Activated CD8-positive, alpha-beta memory T cell treated with anti-CD3 and anti-CD28 coated beads for 48 hours (primary cell): Measurements from ENCODE around the gene ZBTB47.

Source experiments
- DNase-seq, 3 experiments: peaks; one replicate each; pipeline ENCODE4 v3.0.0-alpha.2; 2020; ENCODE audit warnings: low read depth in 2 of 3, low spot score in 2 of 3

The ZBTB47 gene

DNA sequence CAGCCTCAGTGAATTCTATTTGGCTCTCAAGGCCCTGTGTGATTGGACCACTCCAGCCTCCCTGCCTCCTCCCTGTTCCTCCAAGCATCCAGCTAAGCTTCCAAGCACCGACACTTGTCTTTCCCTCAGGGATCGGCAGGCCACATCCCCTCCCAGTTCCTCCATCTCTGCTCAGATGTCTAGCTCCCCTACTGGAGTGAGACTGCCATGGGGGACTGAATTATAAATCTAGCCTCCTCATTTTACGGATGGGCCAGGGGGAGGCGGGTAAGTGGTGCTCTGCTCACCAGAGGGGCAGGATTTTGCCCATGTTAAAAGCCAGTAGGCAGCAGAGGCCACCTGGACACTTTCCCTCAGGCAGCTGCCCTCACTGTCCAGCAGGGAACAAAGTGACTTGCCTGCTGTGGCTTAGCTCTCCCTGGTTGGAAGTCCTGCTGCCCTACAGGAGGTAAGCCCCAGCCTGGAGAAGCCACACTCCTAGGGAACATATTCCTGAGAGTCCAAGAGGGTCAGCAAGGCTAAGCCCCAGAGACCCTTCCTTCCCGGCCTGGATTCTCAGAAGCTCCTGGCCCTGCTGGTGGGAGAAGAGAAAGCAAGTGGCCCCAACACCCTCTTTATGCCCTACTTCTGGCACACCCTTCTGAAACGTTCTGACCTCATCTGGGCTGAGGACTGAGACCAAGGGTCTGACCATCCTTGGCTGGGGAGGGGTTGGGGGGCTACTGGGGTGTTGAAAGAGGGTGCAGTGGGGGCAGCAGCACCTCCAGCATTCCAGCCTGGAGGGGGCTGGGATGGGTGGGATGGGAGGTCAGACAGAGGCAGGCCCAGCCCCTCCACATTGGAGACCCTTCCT, 58.2 kb downstream of the ZBTB47 start:
- no peak for DNase-seq

DNA sequence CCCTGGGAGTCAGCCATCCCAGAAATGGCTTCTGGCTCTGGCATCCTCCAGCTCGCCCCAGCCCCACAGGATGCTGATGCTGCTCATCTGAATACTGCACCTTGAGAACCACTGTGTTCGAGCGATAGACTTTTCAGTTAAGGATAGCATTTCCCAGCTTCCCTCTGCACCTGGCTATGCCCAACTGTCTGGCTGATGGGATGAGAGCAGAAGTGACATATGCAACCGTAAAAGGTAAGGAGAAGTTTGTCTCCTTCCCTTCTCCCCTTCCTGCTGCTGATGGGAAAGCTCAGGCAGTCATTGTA, 58.8 kb downstream of the ZBTB47 start:
- no peak for DNase-seq

DNA sequence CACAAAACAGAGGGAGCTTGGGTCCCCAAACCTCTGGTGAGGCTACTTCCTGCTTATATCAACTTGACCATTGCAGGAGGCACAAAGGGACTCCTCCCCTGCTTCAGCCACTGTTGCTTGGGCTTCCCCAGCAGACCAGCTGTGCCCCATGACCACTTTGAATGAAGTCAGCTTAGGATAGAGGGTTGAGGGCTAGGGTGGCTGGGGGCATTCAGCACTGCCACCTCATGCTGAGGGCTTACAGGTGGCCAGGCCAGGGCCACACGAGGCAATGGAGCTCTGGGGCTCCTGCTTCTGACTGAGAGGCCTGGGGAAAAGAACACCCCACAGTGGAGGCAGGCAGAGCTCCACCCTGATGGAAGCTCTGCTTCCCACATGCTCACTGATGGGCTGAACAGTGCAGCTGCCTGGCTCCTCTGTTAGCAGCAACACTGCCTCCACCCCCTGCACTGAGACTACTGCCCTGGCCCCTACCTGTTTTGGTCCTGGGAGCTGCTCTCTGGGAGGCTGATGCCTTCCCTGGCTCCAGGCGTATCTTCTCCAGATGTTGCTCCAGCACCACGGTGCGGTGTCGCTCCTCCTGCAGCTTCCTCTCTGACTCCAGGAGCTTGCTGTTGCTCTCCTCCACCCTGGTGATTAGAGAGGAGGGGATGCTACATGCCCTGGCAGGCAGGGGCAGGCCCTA, 59.3 kb downstream of the ZBTB47 start:
- no peak for DNase-seq

DNA sequence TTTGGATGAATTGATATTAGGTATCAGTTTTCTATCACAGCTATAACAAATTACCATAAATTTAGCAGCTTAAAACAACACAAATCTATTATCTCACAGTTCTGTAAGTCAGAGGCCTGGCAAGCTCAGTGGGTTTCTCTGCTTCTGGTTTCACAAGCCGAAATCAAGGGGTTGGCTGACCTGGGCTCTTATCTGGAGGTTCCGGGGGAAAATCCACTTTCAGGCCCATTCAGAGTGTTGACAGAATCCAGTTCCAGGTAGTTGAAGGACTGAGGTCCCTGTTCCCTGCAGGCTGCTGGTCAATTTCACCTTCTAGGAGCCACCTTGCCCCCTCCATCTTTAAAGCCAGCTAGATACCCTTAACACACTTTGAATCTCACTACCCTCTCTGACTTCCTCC, 60.2 kb downstream of the ZBTB47 start:
- no peak for DNase-seq

DNA sequence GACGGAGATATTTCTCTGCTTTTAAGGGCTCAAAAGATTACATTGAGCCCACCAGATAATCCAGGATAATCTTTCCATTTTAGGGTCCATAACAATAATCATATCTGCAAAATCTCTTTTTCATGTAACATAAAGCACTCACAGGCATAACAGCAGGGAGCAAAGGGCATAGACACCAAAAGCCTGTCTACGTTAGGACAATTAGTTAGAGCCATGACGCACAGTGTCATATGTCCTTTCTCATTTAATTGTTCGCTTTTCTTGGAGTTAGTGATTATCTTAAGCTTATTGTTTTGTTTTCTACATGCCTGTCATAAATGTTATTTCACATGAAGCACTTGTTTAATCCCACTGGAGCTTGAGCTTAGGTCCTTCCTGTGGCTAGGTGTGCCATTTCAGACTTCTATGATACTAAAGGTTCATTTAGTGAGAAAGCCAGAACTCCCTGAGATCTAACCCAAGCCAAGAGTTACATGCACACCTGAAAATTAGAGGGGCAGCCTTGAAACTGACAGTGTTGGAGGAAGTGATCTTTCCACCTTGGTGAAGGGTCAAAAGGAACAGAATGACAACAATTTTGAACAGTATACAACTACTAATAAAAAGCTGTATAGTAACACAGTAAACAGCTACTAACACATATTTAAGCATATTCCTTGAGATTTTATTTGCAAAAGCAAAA, 60.8 kb downstream of the ZBTB47 start:
- no peak for DNase-seq
